Right lung (tissue), 5 donors: ENCODE data around the gene PCIF1. TPM values are rescaled to one million over a fixed set of nuclear protein-coding genes. Genes with fewer than 3 reads are reported as not detected.
"Not testable (repeated sequence)": the region's sequence is repeated elsewhere in the genome, so short reads cannot be mapped to it uniquely, and the experiment has no call there.

Source experiments
- DNase-seq, 2 donors: peaks; one replicate each; pipeline ENCODE4 v3.0.0-alpha.2; 2013
- polyA plus RNA-seq, 5 donors: library from polyadenylated mRNA; unstranded; fragments of 120-200 nt; gene quantifications; one replicate each; pipeline versions ENCODE4 v1.2.1 to v1.2.3, GENCODE V29; 2013; ENCODE audit warnings: inconsistent platforms in 1 of 5, low replicate concordance in 1 of 5; ENCODE audit not compliant: insufficient read length in 5 of 5, insufficient read depth in 1 of 5

Gene PCIF1
- polyA plus RNA-seq, 5 donors, result 35.5 to 51.2 (median 44.2) TPM

DNA sequence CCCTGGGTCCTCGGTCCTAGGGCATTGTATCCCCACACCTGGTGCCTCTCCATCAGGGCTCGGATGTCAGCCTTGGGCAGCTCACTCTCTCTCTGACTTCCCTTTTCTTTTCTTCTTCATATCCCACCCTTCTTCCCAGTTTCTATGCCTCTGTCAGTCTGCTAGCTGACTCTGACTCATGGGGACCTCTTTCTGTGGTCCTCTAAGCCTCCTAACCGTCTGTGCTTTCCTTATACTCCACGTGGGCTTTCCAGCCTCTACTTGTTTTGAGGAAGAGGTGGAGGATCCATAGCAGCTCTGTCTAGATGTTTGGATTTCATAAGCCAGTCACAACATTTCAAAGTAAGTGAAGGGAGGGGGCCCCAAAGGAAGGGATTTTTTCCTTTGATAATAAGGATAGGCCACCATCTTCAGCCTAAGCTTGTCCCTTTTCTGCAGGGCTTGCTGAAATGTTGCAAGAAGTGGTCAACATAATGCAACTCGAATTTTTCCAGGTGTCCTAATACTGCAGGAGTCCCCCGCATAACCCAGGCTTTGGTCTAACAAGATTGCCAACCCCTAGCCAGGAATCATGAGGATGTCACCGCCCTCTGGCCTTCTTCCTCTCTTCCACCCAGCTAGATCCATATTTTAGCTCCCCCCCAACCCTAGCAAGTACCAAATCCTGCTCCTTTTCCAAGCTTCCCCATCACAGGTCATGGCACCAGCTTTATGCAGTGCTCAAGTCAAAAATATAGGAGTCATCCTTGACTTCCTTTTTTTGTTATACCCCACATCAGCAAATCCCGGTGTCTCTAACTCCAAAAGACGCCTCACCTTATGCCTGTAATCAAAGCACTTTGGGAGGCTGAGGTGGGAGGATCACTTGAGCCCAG, 13.8 kb upstream of the PCIF1 start:
- DNase-seq, result no peak

DNA sequence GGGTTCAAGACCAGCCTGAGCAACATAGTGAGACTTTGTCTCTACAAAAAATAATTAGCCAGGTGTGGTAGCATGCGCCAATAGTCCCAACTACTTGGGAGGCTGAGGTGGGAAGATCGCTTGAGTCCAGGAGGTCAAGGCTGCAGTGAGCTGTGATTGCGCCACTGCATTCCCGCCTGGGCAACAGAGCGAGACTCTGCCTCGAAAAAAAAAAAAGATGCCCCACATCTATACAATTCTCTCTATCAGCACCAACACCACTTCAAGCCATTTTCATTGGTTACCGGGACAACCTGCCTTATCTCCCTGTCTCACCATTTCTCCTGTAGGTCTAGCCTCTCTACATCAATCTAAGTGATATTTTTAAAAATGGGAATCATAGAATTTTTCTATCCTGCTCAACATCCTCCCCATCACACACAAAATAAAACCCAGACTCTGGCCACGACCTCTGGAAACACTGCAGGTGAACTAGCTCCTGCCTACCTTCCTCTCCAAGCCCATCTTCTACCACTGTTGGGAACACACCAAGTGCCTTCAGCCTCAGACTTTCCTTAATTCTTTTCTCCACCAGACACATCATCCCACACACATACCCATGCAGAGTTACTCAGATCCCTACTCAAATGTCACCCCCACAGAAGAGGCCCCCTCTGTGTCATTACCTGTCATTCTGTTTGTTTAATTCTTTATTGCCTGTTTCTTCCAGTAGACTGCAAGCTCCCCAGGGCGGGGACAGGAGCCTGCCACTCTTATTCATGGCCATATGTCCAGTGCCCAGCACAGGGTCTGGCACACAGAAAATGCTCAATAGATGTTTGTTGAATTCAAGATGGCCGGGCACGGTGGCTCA, 12.9 kb upstream of the PCIF1 start:
- DNase-seq, result no peak

DNA sequence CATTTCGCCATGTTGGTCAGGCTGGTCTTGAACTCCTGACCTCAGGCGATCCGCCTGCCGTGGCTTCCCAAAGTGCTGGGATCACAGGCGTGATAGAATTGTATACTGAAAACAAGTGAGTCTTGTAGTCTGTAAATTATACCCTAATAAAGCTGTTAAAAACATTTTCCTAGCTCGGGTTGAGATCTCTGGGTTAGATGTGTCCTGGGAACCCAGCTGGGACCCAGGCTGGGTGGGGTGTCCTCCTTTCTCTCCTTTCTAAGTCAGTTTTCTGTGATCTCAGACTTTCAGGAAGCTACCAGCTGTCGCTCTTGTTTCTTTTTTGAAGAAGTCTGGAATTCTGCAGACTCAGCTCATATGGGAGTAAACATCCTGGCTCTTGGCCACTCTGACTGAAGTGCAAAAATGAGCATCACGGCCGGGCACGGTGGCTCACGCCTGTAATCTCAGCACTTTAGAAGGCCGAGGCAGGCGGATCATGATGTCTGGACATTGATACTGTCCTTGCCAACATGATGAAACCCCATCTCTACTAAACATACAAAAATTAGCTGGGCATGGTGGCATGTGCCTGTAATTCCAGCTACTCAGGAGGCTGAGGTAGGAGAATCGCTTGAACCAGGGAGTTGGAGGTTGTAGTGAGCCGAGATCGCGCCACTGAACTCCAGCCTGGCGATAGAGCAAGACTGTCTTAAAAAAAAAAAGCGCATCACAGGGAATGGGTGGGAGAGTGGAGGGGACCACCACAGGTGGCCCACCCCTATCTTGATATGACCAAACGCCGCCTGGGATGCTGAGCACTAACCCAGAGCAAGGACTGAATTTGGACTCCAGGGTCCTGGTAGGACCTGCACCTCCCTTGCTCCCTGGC, 9.9 kb upstream of the PCIF1 start:
- peak; percentile 74 to 83 for DNase-seq

DNA sequence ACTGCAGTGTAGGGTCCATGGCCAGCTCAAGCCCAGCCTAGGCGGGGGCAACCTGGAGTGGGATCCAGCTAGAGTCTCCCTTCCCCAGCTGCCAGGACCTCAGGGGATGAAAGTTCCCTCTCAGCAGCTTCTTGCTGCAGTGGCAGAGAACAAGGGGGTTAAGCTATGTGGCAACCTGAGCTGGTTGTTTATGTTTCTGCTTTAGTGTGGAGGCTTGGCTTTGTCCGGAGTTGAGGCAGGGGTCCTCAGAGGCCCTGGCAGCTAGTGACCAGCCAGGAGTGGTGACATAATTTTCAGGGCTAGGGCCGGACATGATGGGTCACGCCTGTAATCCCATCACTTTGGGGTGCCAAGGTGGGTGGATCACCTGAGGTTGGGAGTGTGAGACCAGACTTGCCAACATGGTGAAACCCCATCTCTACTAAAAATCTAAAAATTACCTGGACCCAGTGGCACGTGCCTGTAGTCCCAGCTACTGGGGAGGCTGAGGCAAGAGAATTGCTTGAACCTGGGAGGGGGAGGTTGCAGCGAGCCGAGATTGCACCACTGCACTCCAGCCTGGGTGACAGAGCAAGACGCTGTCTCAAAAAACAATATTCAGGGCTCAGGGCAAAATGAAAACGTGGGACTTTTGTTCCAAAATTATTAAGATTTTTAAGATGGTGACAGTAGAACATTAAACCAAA, 8.5 kb upstream of the PCIF1 start:
- DNase-seq, result no peak

DNA sequence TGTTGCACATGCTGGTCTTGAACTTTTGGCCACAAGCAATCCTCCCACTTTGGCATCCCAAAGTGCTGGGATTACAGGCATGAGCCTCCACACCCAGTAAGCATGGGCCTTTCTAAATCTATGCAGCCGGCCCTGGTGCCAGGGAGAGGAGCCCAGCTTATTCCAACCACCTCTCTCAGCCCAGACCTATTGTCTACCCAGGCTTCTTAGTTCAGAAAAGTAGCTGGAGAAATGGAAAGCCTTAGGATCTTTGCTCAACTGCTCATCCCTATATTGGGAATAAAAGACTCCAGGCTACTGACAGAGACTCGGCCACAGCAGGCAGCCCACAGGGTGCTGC, 7.8 kb upstream of the PCIF1 start:
- DNase-seq, result no peak

DNA sequence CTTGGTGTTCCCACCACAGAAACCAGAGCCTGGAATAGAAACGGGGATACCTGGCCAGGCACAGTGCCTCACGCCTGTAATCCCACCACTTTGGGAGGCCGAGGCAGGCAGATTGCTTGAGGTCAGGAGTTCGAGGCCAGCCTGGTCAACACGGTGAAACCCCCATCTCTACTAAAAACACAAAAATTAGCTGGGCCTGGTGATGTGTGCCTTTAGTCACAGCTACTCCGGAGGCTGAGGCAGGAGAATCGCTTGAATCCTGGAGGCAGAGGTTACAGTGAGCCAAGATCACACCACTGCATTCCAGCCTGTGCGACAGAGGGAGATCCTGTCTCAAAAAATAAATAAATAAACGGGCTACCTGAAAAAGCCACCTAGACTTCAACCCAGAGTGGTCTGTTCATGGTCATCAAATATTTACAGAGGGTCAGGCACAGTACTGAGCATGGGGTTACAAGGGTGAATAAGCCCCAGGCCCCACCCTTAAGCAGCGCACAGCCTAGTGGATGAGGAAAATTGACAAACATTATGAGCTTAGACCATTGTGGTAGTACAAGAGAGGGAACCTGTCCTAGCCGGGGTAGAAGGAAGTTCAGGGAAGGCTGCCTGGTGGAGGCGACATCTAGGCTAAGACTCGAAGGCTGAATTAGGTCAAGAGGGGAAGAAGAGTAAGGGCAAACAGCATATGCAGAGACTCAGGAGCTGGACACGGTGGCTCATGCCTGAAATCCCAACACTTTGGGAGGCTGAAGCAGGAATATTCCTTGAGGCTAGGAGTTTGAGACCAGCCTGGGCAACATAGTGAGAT, 7.2 kb upstream of the PCIF1 start:
- DNase-seq, result no peak

DNA sequence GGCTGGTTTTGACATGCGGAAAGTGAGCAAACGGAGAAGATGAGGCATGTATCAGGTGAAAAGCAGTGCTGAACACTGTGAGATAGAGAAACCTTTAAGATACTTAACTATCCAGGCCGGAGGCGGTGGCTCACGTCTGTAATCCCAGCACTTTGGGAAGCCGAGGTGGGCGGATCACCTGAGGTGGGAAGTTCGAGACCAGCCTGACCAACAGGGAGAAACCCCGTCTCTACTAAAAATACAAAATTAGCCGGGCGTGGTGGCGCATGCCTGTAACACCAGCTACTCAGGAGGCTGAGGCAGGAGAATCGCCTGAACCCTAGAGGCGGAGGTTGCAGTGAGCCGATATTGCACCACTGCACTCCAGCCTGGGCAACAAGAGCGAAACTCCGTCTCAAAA, 2.8 kb upstream of the PCIF1 start:
- DNase-seq, result not testable (repeated sequence)

DNA sequence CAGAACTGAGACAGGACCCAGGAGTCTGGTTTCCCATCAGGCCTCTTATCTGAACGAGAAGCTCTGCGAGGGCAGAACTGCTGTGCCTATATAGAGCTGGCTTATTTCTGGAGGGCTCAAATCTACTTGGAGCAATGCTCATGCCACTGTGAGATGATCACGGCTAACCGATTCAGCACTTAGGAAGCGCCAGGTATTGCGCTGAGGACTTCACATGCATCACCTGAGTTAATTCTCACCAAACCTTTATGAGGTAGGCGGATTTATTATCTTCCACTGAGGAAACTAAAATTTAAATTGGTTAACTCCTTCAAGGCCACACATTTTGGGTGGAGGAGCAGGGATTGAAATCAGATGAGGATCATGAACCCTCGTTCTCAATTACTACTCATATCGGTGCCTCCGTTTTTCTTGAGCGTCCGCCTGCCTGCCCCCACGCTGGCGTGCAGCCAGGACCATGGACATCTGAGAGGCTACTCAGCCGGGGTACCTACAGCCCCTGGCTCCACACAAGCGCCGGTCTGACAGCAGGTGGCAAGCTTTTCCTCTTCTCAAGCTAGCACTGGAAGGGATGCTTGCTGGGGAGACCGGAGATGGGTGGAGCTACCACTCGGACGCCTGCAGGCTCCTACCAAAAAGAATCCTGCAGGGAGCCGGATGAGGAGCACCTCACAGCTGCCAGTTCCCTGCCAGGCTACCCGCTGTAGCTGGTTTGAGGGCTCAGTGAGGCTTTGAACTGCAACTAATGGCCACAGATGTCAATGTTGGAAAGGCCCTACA, 1.0 kb upstream of the PCIF1 start:
- peak; percentile 44 to 52 for DNase-seq

DNA sequence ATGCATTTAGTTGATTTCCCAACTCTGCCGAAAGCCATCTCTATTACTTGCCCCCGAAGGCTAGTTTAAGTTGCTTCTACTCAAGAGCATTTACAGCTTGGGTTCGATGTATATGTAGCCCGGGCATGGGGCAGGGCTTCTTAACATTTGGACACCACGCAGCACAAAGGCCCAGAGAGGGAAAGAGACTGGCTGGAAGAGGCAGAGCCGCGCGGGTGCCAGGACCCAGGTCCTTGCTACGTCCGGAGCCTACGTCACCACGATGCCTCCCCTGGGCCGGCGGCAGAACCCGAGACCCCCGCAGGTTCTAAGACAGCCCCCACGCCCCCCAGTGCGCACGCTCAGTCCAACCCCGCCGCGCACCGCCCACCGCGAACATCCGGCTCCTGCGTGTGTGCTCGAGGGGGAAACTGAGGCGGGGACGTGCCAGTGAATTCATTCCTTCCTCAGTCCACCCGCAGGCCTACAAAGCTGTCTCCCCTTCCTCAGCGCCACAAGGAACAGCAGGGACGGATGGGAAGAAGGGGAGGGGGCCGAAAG, 367 bp upstream of the PCIF1 start:
- DNase-seq, result no peak

DNA sequence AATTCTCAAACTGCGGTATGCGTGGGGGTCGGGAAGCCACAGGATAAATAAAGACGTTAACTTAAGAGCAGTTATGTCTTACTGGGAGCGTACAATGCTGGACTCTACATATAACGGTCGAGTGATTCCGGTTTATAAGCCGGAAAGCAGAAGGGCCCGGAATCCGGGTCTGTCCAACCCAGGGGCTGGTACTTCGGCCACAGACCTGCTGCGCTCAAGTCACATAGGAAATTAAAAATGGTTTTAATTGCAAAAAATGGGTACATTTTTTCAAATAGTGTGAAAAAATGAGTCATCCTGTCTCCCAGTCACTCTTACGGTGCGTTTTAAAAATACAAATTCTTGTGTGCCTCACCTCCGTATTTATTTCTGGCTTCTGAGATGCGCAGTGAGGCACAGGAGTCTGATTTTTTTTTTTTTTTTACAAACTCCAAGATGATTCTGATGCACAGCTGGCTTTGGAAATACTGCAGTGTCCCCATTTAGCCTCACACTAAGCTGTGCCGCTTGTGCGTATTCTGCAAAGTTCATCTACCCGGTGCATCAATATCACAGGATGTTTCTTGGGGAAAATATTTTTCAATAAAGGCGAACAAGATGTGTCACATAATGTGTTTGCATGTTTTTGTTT, 1.0 kb downstream of the PCIF1 start:
- no peak for DNase-seq

DNA sequence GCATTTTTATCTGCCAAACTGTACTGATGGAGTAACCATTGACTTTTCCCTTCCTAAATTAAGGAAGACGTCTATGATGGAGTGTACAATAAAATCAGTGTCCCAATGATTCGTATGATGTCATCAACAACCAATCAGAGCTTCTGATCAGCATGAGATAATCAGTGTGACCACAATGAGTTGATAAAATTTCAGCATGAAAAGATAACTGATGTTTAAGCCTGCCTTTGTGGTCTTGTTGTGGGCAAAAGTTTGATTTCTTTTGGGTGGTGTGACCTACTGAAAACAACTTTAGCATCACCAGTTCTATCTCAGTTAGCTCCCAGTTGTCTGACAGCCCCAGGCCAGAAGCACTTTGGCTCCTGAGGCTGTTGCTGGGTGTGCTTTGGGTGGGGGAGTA, 3.3 kb downstream of the PCIF1 start:
- DNase-seq, result no peak

DNA sequence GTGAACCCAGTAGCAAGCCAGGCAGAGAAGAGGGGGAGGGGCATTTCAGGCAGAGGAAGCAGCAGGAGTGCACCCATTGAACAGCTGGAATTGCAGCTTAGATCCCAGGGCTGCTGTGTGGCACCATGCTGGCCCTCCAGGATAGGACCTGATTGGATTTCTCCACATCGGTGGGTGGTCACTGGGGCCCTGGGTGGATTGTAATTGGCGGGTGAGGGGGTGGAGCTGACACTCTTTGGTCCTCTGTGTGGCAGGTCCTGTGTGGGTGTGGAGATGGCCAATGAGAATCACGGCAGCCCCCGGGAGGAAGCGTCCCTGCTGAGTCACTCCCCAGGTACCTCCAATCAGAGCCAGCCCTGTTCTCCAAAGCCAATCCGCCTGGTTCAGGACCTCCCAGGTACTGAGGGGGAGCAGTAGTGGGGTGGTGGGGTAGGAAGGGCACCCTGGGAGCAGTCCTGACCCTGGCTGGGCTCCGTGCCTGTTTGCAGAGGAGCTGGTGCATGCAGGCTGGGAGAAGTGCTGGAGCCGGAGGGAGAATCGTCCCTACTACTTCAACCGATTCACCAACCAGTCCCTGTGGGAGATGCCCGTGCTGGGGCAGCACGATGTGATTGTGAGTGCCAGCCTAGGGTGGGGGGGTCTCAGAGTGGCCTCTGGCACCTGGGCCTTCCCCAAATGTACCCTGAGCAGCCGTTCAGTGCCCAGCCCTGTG, 4.4 kb downstream of the PCIF1 start:
- DNase-seq, result no peak

DNA sequence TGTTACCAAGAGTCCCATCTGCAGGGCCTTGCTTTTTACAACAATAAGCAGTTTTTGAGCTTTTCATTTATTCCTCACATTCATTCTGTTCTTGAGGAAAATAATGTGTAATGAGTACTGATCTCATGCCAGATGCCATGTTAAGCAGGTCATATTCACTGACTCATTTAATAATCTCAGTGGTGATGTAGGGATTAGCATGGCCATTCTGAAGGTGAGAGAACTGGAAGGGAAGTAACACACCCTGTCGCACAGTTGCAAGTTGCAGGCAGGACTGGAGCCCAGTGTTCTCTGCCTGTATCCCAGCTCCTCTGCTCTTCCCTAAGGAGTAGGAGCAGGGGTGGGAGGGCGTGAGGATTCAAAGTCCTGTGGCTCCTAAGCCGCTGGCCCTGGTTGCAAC, 5.6 kb downstream of the PCIF1 start:
- no peak for DNase-seq

DNA sequence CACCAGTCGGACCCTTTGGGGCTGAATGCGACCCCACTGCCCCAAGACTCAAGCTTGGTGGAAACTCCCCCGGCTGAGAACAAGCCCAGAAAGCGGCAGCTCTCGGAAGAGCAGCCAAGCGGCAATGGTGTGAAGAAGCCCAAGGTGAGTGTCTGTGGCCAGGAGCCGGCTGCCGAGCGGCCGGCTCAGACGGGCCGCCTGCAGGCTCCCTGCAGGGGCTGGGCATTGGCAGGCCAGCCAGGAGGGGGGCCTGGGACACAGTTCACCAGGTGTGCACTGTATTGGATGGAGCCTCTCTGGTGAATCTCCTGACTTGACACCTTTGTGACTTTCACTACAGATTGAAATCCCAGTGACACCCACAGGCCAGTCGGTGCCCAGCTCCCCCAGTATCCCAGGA, 6.0 kb downstream of the PCIF1 start:
- DNase-seq, result no peak

DNA sequence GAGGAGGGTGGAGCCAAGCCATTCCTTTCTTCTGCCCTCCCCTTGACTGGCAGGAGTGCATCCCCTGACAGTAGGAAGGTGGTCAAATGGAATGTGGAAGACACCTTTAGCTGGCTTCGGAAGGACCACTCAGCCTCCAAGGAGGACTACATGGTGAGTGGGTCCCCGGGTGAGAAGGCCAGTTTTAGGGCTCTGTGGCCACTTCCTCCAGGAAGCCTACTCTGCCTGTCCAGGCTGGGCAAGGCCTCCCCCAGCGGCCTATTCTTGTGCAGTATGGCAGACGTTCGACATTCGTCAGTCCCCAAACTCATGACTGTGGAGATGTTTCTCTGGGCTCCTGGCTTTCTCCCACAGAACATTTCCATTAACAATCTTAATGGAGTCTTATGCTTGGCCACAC, 9.1 kb downstream of the PCIF1 start:
- DNase-seq, result no peak

DNA sequence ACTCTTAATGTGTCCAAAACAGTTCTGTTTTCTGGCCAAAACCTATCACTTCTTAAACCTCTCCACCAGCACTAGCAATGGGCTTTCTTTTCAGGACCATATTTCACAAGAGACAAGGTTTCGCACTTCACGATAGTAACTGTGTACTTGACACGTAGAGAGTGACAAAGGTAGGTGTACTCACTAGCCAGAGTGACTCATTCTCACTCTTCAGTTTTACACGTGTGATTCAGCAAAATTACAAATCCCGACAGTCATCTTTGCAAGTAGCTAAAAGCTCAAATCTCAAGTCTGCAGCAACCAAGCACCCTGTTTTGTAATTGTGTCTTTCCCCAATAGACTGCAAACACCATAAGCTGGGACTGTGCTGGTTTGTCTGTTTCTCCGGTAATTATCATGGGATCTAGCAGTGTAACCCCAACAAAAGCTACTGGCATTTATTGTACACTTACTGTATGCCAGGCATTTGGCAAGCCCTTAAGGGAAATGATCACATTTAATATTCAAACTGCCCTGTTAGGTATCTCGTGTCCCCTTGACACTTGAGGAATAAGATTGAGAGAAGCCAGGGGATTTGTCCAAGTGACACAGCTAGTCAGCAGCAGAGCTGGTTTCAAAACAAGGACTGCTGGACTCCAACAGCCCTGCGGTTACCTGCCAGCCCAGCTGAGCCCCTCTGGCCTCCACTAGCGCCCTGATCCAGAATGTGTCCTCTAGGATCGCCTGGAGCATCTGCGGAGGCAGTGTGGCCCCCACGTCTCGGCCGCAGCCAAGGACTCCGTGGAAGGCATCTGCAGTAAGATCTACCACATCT, 9.9 kb downstream of the PCIF1 start:
- DNase-seq, result no peak

DNA sequence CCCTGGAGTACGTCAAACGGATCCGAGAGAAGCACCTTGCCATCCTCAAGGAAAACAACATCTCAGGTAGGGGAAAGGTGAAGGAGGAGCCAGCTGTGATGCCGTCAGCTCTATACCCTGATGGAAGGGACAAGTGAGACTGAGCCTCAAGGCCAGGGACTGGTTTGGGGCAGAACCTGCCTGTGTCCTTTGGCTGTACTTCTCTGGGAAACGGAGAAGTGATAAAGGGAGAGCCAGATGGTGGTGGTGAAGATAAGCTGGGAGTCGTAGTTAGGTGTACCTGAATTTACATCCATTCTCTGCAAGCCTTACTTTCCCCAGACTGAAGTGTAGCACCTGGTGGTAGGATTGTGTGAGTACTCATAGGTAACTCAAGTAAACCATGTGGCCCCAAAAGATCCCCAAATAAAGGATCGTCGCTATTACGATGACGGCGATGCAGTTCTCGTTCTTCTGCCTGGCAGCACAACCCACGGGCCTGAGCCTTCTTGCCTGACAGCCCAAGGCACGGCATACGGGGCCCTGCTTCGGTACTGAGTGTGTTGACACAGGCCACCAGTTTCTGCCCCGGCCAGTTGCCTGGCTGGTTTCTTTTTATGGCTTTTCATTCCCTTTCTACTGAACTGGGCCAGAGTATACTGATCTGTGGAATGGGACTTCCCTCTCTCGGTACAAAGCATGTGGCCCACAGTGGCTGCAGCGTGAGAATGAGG, 10.6 kb downstream of the PCIF1 start:
- DNase-seq, result no peak
